GM18867 (cell line): ENCODE results near the gene NRAS.
A peak's percentile ranks its signal among the peaks of the same experiment; 100 is the strongest.
"Not testable (repeated sequence)": the region's sequence is repeated elsewhere in the genome, so short reads cannot be mapped to it uniquely, and the experiment has no call there.

Source experiments
- ATAC-seq: cut with Tn5 transposase; IDR thresholded peaks from one replicate; pipeline ENCODE4 v1.9.1; 2021; ENCODE audit warnings: mild to moderate bottlenecking, moderate library complexity; ENCODE audit not compliant: unreplicated experiment

NRAS gene

DNA sequence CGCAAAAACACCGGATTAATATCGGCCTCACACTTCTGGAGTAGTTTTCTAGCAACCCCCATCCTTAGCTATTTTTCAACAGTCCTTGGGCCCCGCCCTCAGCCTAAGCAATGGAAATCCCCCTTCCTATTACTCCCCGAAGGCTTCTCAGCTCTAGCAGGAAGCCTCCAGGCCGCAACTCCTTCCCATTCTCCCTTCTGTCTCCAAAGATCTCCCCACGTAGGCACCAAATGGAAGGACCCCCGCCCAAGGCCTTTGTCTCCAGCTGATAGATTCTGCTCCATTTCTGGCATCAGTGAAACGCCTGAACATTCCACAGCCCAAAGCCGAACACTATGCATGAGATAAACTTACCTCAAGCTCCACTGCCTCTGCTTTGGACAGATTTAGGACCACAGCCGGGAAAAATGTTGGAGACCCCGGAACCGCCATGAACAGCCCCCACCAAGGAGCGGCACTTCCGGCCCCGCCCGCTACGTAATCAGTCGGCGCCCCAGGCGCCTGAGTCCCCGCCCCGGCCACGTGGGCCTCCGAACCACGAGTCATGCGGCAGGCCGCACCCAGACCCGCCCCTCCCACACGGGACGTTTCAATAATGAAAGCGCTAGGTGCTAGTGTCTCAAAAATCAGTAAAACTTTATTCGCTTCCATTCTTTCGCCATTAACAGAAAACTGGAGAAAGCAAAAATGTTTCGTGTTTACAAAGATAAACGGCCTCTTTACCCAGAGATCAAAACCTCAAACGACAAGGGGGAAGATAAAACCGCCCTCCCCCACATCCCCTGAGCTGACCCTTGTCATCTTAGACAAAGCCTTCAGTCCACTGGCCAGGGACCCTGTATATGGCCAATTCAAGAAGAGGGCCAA lies at the start of gene NRAS:
TSS of gene NRAS (minus strand) at position 468 of the 867 bp plus-strand sequence. CDS start 611 bp downstream, outside the sequence.
- peak; percentile 94 for ATAC-seq

DNA sequence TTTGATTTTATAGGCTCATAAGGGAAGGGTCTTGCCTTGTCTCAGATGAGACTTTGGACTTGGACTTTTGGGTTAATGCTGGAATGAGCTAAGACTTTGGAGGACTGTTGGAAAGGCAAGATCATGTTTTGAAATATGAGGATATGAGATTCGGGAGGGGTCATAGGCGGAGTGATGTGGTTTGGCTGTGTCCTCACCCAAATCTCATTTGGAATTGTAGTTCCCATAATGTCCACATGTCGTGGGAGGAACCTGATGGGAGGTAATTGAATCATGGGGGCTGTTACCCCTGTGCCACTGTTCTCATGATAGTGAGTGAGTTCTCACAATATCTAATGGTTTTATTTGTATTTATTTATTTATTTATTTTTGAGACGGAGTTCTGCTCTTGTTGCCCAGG lies 48.1 kb upstream of the NRAS start:
- ATAC-seq: no peak

DNA sequence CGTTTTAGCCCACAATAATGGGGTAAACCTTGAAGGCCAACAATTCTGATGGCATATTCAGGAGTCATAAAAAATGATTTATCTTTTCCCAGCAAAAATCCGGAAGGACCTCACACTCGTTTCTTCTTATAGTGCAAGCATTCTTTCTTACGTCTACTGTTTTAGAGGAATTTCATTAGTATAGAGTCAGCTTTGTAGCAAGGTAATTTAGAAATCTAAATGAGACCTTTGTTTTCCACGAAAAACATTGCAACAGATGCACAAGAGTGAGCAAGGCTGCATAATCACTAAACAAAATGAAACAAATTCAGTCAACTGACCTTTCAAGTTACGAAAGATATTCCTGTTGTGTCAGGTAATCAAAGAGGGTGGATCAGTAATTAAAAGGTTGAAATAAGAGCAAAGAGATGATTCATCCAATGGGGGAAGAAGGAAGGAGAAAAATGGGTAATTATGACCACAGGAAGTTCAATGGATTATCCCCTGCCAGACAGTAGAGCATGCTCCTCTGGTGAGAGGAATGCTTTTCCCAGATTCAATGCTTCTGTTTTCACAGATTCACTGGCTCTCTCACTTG lies 41.8 kb upstream of the NRAS start:
- no peak for ATAC-seq

DNA sequence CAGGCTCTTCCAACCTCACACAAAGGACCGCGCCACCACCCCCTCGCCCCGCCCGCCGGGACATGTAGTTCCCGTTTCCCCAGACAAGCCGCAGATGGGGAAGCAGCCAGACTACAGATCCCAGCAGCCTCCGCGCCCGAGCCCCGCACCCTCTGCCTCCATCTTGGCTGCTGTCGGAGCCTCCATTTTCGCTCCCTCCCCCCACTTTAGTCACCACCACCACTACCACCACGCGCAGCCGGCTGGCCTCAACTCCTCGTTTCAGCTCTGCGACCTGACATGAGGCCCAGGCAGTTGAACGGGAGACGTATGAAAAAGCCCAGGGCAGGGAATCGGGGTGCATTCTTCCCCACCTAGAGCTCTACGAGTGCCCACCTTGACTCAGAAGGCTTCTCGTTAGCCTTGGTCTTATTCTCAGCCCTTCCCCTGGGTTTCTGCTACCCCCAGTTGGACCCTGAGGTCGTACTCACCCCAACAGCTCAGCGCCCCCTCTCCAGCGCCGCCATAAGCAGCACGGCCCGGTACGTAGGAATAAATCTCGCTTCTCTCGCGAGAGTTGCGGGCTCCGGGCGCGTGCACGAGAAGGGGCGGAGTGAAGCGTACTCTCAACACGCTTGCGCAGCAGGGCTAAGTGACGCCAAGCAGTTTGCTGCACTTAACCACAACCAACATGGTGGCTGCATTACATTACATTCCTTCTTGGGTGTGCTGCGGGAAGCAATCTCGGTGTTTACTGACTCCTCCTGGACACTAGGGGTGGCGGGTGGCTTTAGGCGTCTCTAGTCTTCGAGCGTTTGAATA lies 41.1 kb upstream of the NRAS start, which contains the start of gene CSDE1:
TSS of gene CSDE1 (minus strand) at position 530 of the 801 bp plus-strand sequence. CDS start 18,094 bp downstream, outside the sequence.
- peak; percentile 81 for ATAC-seq

DNA sequence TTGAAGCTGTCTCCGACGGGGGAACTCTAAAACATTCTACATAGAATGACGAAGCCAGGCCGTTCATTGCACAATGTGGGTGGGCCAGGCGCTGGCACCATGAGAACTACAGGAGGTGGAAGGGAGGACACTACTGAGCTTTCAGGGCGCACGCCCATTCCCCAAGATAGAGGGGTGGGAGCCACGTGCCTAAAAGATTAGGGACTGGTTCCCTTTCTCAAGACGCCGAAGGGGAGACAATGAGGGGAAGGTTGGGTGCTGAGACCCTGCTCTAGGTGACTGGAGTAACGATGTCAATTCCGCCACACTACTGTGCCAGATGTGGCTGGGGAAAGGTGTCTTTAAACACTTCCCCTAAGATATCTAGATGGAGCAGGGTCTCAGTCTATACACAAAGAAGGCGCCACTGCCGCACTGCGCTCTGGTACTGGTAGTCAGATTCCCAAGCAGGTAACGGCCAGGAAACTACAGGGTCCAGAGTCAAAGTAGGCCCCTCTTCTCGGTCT lies 40.4 kb upstream of the NRAS start:
- no peak for ATAC-seq

DNA sequence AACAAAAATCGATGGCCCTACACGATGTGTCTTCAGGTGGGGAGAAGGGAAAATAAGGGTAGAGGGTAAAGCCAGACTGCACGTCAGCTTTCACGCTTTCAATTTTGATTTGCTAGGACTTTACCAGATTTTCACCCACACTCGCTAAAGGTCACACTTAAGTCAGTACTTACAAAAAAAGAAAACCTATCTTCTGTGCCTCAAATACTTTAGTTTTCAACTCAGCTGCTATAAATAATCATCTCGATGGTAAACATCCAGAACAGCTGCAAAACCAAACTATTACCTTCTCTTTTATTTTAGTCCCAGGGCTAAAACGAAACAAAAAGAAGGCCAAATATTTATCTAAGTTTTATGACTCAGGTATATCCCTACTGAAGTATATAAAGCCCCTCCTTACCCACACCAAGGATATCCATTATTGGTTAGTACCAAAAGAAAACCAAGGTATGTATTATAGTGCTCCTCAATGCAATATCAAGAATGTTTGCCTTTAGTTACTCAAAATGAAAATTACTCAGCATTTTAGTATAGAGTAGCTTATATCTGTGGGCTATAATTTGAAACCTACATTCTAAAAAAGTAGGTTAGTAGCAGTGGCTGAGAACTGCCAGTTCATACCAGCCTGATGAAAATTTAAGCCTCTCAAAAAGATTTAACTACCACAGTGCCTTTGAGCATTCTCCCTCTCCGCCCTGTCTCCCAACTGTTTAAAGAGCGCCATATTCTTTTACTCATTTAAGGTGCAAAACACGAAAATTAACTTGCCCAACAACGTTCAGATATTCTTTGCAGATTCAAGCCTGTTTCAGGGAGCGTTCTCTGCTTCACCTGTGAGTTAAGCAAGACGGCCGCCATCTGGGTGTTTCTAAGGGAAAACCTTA lies 39.7 kb upstream of the NRAS start:
- ATAC-seq: peak; percentile 51

DNA sequence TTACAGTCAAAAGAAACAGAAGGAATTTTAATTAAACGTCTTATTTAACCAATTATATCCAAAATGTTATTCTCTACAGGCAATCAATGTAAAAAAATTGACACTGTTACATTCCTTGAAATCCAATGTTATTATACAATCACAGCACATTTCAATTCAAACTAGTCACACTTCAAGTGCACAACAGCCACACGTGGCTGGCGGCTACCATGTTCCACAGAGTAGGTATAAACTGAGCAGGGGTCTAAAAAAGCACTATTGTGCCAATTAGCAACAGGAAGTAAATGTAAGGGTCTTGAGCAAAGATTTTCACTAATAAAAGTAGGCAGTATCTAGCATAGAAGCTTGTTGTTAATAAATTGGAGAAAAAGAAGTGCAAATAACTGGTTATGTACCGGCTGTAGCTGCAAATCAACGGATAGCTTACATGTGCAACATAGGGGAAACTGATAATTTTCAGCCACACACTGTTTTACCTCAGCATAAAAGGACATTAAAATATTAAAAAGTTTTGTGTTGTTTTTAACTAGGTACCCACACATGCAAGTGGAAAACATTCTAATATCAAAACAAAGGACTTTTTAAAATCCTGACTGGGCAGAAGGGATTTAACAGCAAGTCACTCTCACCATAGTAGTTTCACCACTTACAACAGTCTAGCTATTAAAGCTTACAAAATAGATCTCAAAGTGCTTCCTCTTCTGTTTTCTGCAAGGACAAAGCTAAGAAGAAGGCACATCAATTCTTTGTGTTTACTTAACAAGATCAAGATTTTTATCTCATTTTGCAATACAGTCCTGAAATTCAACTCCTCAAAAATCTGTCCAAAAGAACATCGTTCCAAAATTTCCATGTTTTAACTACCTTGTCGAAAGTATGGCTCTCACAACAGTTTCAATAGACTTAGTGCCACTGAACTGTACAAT lies 38.7 kb upstream of the NRAS start:
- ATAC-seq: no peak

DNA sequence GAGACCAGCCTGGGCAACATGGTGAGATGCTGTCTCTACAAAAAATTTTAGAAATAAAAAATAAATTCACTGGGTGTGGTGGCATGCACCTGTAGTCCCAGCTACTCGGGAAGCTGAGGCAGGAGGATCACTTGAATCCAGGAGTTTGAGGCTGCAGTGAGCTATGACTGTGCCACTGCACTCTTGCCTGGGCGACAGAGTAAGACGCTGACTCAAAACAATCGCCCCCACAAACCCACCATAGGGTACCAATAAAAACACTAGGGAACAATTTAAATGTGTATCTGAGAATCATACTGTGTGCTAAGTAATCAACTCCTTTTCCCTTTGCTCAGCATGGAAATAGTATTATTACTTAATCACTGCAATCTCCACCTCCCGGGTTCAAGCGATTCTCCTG lies 37.1 kb upstream of the NRAS start:
- not testable (repeated sequence) for ATAC-seq

DNA sequence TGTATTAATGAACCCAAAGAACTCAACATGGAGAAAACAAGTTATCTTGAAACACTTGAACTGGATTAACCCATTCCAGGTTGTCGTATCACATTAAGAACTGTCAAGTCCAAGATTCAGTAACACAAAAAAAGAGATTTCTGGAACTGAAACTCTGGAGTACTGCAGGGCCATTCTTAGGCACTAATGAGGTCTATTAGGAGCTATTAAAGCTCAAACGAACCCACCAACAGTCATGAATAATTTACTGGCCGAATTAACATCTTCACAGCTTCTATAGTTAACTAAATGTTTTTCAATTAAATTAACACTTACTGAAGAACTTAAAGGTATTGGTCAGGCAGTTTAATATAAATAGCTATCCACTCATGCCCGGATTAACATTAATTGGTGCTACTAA lies 36.6 kb upstream of the NRAS start:
- no peak for ATAC-seq

DNA sequence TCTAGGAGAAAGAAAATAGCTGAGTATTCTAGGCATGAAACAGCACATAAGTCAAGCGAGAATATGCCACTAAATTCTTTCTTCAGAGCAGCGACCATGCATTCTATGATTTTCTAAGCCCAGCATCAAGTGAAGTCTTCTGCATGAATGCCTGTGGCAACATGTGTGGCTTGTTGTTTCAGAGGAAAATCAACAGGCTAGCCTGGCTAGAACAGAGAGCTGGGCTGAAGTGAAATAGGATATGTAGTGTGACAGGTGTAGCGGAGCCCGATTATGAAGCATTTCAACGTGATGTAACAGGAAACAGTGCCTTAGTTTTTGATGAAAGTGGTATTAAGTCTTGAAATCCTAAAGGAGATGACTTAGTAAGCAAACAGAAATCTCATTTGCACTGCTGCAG lies 34.2 kb upstream of the NRAS start:
- no peak for ATAC-seq

DNA sequence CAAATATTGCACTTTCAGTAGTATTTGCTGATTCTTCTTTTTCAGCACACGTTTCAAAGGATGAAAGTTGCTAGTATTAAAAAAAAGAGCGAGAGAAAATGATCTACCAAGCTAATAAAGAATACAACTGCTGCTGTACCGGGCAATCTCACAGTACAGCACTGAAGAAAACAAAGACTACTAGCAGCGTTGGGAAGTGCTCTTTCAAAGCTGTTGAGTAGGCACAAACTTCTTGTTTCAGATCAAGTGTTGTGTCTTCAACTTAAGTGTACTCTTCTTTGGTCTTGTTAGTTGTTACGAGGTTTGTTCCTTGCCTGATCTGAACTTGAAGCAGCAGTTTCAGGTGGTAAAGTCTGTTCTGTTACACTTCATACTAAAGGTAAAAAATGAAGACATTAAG lies 33.3 kb upstream of the NRAS start:
- no peak for ATAC-seq

DNA sequence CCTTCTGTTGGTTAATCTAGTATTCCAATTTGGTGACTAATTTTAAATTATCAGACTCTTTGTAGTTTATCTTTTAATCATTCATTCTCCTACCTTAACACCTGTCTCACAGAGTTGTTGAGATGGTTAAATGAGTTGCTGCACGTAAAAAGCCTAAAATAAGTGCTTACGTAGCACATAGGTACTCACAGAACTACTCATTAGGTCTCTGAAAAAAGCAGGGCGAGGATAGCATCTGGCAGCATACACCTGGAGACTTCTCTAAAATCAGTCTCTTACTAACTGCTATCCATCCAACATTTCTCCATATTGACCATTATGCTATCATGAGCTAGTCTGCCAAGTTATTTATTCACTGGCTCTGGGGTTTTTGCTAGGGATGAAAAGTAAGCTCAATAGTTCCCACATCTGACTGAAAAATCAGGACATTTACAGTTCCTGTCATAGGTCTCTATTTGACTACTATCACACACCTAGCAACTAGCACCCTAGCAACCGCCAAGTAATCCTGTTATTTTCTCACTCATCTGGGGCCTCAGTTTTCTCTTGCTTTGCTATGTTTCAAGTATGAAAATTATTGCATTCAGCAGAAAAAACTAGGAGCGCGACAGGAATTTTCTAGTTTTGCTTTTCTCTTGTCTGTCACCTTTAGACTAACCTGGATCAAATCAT lies 30.0 kb upstream of the NRAS start:
- ATAC-seq: no peak

DNA sequence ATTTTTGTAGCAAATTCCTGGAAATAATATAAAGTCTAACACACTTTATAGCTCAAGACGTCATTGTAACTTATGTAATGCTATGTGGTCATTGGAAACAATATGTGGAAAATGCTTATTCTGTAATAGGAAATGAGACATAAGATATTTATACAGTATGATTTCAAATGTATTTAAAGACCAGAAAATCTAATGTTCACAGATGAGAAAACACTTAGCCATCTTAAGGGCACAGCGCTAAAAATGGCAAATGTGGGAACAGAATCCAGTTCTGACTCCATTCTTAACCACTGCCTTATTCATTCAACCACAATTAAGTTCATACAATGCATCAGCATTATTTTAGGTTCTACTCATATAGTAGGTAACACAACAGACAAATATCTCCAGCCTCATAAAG lies 28.7 kb upstream of the NRAS start:
- no peak for ATAC-seq

DNA sequence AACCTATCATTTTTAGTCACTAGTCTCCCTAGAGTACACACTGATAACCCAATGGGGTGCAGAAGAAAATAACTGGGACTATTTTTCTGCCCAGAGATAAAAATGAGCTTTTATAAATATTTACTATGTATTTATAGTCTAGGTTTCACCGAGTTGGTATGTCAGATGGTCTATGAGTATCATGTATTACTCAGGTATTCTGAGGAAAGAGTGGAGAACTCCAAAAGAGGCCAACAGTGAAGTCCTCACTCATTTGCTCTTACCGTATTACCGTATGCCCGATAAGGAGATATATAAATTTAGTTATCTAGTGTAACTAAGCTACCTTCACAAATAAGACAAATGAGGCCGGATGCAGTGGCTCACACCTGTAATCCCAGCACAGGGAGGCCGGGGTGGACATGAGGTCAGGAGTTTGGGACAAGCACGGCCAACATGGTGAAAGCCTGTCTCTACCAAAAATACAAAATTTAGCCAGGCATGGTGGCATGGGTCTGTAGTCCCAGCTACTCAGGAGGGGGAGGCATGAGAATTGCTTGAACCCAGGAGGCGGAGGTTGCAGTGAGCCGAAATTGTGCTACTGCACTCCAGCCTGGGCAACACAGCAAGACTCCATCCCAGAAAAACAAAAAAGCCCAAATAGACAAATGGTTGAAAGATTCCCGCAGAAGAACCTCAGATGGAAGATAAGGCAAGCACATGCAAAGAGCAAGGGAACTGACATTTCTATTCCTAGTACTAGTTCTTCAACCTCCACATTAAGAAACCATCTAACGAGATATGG lies 25.6 kb upstream of the NRAS start:
- ATAC-seq: no peak

DNA sequence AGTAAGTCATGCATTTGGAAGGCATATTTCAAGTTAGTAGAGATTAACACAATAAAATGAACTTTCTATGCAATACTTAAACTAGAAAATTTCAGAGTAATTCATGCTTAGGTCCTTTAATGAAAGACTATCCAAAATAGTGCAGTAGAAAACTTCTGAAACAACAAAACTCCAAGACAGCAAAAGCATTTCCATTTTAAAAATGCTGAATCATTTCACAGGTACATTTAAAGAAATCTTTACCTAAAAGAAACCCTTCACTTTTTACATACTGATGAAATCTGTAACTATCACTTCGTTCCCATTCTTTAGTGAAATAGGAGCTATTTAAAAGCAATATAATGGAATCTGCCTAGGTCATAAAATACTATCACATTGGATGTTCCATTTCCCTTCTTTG lies 23.8 kb upstream of the NRAS start:
- no peak for ATAC-seq

DNA sequence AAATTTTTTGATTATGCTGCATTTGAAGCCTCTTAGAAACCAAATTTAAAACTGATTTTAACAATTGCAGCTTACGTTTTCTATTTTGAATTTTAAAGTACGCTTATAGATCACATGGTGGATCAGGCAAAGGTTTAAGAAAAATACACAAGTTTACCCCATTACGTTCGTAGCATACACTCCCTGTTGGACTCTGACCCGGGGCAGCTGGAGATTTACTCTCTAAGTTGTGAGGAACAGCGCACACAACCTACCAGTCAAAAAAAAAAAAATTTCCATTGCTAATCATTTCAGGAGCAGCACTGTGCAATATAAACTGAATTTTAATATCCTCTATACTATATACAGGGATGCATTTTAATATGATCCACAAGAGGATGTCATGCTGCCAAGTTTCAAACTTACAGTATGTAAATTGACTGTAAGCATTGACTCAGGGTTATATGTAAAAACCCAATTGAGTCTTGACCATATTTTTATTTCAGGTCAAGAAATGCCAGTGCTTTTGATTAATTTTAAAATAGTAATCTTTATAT lies 20.8 kb upstream of the NRAS start:
- ATAC-seq: no peak

DNA sequence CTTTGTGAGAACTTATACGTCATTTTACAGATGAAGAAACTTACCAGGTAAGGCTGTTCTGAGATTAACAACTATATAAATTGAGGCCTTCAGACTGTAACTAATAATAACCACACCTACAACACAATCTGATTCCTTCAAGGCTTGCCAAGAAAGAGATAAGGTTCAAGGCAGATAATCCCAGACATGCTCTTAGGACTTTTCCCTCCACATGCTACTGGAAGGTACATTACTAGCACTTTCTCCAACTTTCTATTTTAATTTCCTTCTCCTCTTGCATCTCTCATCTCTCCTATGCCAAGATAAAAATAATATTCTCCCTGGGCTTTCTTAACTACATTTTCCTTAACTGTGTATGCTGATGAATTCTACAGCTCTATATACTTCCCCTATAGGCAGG lies 18.9 kb upstream of the NRAS start:
- no peak for ATAC-seq

DNA sequence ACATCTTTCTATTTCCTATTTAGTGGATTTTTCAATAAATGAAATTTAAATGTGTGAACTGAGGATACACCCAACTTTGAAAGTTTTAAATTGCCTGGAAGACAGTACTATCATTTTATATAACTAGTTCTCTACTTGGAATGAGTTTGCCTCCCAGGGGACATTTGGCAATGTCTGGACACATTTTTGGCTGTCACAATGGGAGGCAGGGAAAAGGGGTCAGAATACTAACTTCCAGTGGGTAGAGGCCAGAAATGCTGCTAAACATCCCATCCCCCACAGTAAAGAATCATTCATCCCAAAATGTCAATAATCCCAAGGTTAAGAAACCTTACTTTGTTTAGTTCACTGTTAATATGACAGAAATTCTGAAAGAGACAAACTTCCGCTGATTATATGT lies 13.2 kb upstream of the NRAS start:
- no peak for ATAC-seq
